Fibroblast of the aortic adventitia (primary cell): ENCODE data around the gene PUDP. TPM values are rescaled to one million over a fixed set of nuclear protein-coding genes. Genes with fewer than 3 reads are reported as not detected.
A peak's percentile ranks its signal among the peaks of the same experiment; 100 is the strongest.

Experiments
- DNase-seq: peaks from one replicate; pipeline ENCODE4 v3.0.0-alpha.2; 2010; ENCODE audit warnings: low read depth
- H3K4me3 ChIP-seq: 2 replicates; pipeline ENCODE4 v1.5.1; 2011; ENCODE audit warnings: low read depth, mild to moderate bottlenecking, control low read depth, low read length, moderate library complexity
- total RNA-seq: library from RNA; depleted of rRNA; stranded (reverse); fragments of >200 nt; gene quantifications from 2 replicates; pipeline ENCODE4 v1.2.3, GENCODE V29; 2012; ENCODE audit warnings: low replicate concordance
- TF ChIP-seq, protein P1 (sequence below): IDR thresholded peaks from 2 replicates; pipeline ENCODE4 v1.5.1; 2011; ENCODE audit warnings: mild to moderate bottlenecking, low read length, control low read depth, inconsistent platforms; ENCODE audit not compliant: insufficient read depth

PUDP gene
- total RNA-seq, 1 donor: 12.4 TPM

DNA sequence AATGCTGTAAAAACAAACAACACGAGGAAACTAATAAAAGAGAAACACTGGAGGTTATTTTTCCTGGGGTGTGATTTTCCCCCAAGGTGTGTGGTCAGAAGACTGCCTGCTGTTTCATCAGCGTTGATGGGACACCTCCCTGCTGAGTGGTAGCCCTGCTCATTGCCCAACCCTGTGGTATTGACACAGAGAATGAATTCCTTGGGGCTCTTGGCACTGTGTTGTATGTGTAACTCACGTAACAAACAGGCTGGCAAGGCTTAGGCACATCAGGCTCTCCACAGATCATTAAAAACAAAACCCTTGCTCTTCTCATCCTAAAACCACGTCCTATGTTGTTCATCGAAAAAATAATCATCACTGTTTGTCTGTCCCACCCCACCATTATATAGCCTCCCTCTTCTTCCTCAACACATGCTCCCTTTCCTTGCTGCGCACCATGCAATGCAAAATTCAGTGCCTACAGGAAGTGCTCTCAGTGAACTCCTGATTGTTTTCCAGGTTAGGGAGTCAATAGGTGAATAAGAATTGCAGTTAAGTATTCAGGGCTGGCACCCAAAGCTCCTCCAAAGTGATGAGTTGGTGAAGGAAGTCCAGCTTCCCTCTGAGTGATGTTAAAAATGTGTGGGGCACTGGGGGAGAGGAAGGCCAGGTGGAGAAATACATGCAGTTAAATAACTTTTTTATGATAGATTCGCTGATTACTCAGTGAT, 11.4 kb upstream of the PUDP start:
- DNase-seq: peak; percentile 14
- TF ChIP-seq, protein P1, sequence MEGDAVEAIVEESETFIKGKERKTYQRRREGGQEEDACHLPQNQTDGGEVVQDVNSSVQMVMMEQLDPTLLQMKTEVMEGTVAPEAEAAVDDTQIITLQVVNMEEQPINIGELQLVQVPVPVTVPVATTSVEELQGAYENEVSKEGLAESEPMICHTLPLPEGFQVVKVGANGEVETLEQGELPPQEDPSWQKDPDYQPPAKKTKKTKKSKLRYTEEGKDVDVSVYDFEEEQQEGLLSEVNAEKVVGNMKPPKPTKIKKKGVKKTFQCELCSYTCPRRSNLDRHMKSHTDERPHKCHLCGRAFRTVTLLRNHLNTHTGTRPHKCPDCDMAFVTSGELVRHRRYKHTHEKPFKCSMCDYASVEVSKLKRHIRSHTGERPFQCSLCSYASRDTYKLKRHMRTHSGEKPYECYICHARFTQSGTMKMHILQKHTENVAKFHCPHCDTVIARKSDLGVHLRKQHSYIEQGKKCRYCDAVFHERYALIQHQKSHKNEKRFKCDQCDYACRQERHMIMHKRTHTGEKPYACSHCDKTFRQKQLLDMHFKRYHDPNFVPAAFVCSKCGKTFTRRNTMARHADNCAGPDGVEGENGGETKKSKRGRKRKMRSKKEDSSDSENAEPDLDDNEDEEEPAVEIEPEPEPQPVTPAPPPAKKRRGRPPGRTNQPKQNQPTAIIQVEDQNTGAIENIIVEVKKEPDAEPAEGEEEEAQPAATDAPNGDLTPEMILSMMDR: no peak
- H3K4me3 ChIP-seq: no peak overlapping the region

DNA sequence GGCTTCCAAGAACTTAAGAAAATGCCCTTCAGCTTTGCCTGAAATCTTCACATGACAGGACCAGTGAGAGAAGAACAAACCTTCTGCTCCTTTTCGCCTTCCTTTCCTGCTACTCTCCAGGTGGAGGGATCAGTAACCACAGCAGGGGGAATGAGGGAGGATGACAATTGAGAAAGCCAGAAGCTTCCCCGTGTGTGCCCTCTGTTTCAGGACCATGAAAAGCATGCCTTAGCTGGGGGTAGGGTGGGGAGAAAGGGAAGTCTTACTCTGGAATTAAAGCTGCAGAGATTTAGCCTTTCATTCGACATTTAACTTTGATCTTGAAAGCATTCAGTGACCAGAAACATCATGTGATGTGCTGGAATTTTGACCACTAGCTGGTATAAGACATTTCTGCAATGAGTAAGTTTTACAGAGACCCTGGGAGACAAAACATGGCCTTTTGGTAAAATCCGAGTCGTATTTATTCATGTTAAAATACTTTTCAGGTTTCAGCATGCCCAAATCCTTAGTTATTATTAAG, 10.6 kb upstream of the PUDP start:
- no peak overlapping the region for H3K4me3 ChIP-seq
- TF ChIP-seq, protein P1: no peak
- DNase-seq: no peak

- no peak overlapping the region for H3K4me3 ChIP-seq
- TF ChIP-seq, protein P1: no peak
- DNase-seq: no peak
These were observed 8.9 kb upstream of the PUDP start for GRCh38 chrX:7156879-7157278.

DNA sequence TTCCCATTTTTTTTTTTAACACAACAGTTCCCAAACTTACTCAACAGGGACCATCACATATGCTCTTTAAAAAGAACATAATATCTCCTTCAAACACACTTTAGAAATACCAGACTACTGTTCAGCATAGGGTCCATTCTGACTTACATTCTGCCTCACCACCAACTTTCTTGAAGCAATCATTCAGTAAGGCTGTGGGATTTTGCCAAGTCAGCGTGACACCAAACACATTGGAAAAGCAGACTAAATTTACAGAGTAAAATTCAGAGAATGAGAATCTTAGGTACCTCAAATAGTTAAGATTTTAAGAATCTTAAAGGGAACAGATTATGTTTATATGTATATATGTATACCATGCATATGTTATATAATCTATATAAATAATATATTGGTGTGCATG, 7.2 kb upstream of the PUDP start:
- no peak for DNase-seq
- TF ChIP-seq, protein P1: no peak
- no peak overlapping the region for H3K4me3 ChIP-seq

GRCh38 chrX:7154041-7154597, 6.2 kb upstream of the PUDP start:
- DNase-seq: no peak
- no peak overlapping the region for H3K4me3 ChIP-seq
- TF ChIP-seq, protein P1: no peak

DNA sequence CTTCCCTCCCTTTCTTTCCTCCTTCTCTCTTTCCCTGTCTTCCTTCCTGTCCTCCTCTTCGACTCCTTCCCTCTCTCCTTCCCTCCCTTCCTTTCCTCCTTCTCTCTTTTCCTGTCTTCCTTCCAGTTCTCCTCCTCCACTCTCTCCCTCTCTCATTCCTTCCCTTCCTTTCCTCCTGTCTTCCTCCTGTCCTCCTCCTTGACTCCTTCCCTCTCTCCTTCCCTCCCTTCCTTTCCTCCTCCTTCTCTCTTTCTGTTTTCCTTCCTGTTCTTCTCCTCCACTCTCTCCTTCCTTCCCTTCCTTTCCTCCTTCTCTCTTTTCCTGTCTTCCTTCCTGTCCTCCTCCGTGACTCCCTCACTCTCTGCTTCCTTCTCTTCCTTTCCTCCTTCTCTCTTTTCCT, 5.3 kb upstream of the PUDP start:
- DNase-seq: no peak
- H3K4me3 ChIP-seq: no peak overlapping the region

More for the DNA sequence above, 5.3 kb upstream of the PUDP start:
- TF ChIP-seq, protein P1: no peak
